Effector CD8-positive, alpha-beta T cell (primary cell): ENCODE data around the gene SLC2A14.
"Not testable (repeated sequence)": the region's sequence is repeated elsewhere in the genome, so short reads cannot be mapped to it uniquely, and the experiment has no call there.

Source experiments
- DNase-seq: peaks from one replicate; lab custom pipeline; 2025; lab: John Stamatoyannopoulos, UW

The SLC2A14 gene

DNA sequence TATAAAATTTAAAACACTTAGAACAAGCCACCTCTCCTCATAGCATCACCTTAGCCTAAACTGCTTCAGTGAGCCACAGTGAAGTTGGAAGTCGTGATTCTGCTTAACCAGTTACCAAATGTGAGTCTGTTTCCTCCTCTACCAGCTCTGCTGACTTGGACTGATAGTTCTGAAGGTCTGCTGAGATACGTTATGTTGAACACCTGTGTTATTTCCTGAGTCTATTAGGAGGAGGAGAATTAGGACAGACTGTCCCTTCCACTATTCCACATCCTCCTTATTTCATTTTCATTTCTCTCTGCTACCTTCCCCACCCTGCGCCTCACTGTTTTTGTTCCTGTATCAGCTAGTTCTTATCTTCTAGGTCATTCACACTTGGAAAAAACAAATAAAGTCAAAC, 2.4 kb downstream of the SLC2A14 start:
- DNase-seq: no peak

GRCh38 chr12:7869137-7869536, 3.6 kb downstream of the SLC2A14 start:
- no peak for DNase-seq

GRCh38 chr12:7868391-7868790, 4.3 kb downstream of the SLC2A14 start:
- no peak for DNase-seq

DNA sequence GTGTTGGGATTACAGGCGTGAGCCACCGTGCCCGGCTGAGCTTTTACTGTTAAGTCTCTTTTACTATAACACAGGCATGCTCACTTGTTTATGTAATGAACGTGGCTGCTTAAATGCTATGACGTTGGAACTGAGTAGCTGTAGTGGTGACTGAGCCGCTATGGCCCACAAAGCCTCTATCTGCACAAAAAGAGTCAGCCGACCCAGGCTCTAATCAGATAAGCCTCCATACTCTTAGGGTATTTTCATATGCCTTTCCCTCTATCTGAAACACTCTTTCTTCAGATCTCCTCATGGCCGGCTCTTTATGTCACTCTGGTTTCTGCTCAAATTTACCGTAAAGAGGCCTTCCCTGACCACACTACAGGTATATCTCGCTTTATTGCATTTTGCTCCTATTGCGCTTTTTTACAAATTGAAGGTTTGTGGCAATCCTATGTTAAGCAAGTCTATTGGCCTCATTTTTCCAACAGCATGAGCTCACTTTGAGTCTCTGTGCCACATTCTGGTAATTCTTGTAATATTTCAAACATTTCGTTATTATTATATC, 8.0 kb downstream of the SLC2A14 start:
- DNase-seq: no peak

DNA sequence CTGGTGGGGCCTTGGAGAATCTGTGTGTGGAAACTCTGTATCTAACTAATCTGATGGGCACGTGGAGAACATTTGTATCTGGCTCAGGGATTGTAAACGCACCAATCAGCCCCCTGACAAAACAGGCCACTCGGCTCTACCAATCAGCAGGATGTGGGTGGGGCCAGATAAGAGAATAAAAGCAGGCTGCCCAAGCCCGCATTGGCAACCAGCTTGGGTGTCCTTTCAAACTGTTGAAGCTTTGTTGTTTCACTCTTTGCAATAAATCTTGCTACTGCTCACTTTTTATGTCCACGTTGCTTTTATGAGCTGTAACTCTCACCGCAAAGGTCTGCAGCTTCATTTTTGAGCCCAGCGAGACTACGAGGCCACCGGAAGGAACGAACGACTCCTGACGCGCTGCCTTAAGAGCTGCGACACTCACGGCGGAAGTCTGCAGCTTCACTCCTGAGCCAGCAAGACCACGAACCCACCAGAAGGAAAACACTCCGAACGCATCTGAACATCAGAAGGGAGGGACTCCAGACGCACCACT, 9.8 kb downstream of the SLC2A14 start:
- not testable (repeated sequence) for DNase-seq

DNA sequence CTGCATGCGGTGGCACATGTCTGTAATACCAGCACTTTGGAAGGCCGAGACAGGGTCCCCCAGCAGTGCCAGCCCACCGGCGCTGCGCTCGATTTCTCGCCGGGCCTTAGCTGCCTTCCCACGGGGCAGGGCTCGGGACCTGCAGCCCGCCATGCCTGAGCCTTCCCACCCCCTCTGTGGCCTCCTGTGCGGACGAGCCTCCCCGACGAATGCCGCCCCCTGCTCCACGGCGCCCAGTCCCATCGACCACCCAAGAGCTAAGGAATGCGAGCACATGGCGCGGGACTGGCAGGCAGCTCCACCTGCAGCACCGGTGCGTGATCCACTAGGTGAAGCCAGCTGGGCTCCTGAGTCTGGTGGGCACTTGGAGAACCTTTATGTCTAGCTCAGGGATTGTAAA, 10.4 kb downstream of the SLC2A14 start:
- not testable (repeated sequence) for DNase-seq

DNA sequence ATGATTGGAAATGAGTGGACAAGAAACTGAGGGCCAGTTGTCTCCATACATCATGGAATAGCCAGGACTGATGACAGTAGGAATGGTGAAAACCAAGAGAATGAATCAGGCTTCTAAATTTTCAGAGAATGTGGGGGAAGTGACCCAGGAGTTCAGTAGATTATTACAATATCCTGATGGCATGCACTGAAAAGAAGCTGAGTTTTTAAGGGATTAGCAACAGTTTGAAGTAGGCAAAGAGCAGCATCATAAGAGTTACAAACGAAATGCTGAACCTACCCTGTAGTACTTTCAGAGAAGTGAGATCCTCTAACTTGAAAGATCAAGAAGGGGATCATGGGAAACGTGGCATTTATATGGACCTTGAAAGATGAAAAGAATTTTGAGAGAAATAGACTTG, 13.2 kb downstream of the SLC2A14 start:
- DNase-seq: no peak

GRCh38 chr12:7857971-7858370, 14.7 kb downstream of the SLC2A14 start:
- no peak for DNase-seq

DNA sequence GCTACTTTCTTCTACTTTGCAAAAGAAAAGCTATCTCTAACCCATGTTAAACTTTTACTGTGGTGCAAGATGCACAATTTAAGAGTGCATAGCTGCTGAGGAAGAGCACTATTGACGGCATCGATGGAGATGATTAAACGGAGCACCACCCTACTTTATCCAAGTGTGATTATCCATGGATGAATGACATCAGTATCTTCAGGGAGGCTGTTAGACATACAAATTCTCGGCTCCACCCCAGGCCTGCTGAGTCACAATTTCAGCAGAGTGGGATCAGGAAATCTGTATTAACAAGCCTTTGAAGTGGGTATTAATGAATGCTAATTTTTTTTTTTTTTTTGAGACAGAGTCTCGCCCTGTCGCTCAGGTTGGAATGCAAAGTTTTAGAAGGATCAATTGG, 16.2 kb downstream of the SLC2A14 start:
- DNase-seq: no peak

DNA sequence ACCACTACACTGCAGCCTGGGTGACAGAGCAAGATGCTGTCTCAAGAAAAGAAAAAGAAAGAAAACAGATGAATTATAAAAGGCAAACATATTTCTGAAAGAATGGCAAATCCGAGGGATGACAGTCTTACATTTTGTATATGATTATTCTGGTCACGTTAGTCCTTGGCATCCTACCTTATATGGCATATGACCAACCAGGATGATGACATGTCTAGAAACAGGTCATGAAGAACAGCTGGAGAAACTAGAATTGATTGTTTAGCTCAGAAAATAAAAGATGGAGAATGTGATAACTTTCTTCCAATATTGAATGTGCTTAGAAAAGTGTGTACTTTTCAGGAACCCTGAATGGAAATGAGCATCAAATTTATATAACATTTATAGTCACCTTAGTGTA, 19.2 kb downstream of the SLC2A14 start:
- no peak for DNase-seq

GRCh38 chr12:7851622-7852081, 21.1 kb downstream of the SLC2A14 start:
- DNase-seq: not testable (repeated sequence)

DNA sequence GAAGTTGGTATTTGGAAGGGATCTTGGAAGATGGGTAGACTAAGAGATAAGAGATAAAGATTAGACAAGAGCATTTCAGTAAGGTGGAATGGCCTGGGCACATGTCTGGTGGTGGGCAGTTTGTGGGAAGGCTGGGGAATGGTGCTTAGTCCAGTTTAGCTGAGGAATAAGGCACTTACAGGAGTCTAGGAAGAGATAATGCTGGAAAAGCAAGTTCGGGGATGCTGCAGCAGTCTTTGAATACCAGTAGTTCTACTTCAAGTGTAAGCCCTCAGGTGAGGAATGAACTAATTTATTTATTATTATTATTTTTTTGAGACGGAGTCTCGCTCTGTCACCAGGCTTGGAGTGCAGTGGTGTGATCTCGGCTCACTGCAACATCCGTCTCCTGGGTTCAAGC, 22.6 kb downstream of the SLC2A14 start:
- not testable (repeated sequence) for DNase-seq

- not testable (repeated sequence) for DNase-seq
Measured at GRCh38 chr12:7848098-7848422, 24.7 kb downstream of the SLC2A14 start.

- DNase-seq: not testable (repeated sequence)
Measured at GRCh38 chr12:7847226-7848097, 25.3 kb downstream of the SLC2A14 start.

- no peak for DNase-seq
Measured at GRCh38 chr12:7844116-7844515, 28.6 kb downstream of the SLC2A14 start.

GRCh38 chr12:7843583-7843982, 29.1 kb downstream of the SLC2A14 start:
- DNase-seq: not testable (repeated sequence)

GRCh38 chr12:7843149-7843548, 29.6 kb downstream of the SLC2A14 start:
- not testable (repeated sequence) for DNase-seq

DNA sequence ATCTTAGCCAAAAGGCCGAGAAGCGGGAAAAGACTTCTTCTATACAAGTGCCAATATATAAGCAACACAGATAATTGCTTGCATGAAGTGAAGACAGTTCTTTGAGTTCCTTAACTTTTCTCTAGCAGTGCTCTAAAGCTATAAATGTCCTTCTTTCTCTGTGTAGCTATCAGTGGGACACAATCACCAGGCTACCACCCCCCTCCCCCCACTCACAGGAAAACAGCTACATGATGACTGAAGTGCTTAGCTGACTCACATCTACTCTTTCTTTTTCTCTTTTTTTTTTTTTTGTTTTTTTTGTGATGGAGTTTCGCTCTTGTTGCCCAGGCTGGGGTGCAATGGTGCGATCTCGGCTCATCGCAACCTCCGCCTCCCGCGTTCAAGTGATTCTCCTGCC, 30.3 kb downstream of the SLC2A14 start:
- DNase-seq: not testable (repeated sequence)

DNA sequence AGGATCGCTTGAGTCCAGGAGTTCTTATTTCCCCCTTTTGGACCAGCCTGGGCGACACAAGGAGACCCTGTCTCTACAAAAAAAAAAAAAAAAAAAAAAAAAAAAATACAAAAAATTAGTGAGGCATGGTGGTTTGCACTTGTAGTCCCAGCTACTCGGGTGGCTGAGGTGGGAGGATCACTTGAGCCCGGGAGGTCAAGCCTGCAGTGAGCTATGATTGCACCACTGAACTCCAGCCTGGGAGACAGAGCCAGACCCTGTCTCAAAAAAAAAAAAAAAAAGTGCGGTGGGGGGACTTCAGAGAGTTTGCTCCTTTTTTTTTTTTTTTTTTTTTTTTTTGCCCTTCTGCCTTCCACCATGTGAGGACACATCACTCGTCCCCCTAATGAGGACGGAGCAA, 32.9 kb downstream of the SLC2A14 start:
- not testable (repeated sequence) for DNase-seq

- DNase-seq: not testable (repeated sequence)
Measured at GRCh38 chr12:7839226-7839625, 33.5 kb downstream of the SLC2A14 start.

DNA sequence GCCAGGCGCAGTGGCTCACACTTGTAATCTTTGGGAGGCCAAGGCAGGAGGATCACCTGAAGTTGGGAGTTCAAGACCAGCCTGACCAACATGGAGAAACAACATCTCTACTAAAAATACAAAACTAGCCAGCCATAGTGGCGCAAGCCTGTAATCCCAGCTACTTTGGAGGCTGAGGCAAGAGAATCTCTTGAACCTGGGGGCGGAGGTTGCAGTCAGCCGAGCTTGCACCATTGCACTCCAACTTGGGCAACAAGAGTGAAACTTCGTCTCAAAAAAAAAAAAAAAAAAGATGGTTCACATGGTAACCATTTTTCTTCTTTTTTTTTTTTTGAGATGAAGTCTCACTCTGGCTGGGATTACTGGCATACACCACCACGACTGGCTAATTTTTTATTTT, 35.3 kb downstream of the SLC2A14 start:
- no peak for DNase-seq

DNA sequence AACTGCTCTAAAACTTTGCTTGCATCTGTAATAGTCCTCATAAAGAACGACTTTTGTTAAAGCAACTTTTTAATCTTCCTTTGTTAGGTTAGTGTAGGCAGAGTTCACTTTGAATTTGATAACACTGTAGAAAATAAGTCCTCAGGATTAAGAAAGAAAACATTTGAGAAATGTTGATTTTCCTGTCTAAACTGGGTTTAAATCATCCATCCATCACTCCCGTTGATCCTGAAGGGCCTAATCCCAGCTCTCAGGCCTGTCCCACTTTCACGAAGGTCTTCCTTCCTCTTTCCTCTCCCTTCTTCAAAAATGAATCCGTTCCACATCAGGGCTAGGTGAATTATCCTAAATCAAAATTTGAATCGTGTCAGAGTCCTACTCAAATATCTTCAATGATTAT, 36.9 kb downstream of the SLC2A14 start:
- DNase-seq: no peak

- no peak for DNase-seq
Measured at GRCh38 chr12:7835116-7835515, 37.6 kb downstream of the SLC2A14 start.
